Neural progenitor cell (in vitro differentiated cells): ENCODE measurements around the gene PI3. TPM values are rescaled to one million over a fixed set of nuclear protein-coding genes. Genes with fewer than 3 reads are reported as not detected.

Experiments
- DNase-seq: peaks from one replicate; pipeline ENCODE4 v3.0.0-alpha.2; 2016; ENCODE audit warnings: low spot score
- H2AFZ ChIP-seq: fragments of 200-600 bp; sonication (generic); replicated peaks from 2 replicates; pipeline ENCODE4 v1.6.1; 2016; ENCODE audit warnings: antibody characterized with exemption
- H3F3A ChIP-seq: fragments of 200-600 bp; sonication (generic); 2 replicates; pipeline ENCODE4 v1.6.1; 2016; ENCODE audit warnings: antibody characterized with exemption, low read depth
- H3K27ac ChIP-seq: fragments of 200-600 bp; sonication (generic); 2 replicates; pipeline ENCODE4 v1.5.1; 2016; ENCODE audit warnings: mild to moderate bottlenecking
- H3K27me3 ChIP-seq: fragments of 200-600 bp; sonication (generic); 2 replicates; pipeline ENCODE4 v1.6.1; 2016; ENCODE audit warnings: mild to moderate bottlenecking, moderate library complexity
- H3K36me3 ChIP-seq: fragments of 200-600 bp; sonication (generic); 2 replicates; pipeline ENCODE4 v1.5.1; 2016
- H3K4me1 ChIP-seq: fragments of 200-600 bp; sonication (generic); 2 replicates; pipeline ENCODE4 v1.6.1; 2016; ENCODE audit warnings: mixed run types
- H3K4me2 ChIP-seq: fragments of 200-600 bp; sonication (generic); 2 replicates; pipeline ENCODE4 v1.6.1; 2016
- H3K4me3 ChIP-seq: fragments of 200-600 bp; sonication (generic); 2 replicates; pipeline ENCODE4 v1.5.1; 2016
- H3K79me2 ChIP-seq: fragments of 200-600 bp; sonication (generic); 2 replicates; pipeline ENCODE4 v1.6.1; 2016; ENCODE audit warnings: low read depth
- H3K9ac ChIP-seq: fragments of 200-600 bp; sonication (generic); 2 replicates; pipeline ENCODE4 v1.6.1; 2016
- H3K9me3 ChIP-seq: fragments of 200-600 bp; sonication (generic); 2 replicates; pipeline ENCODE4 v1.5.1; 2016; ENCODE audit warnings: low read depth
- H4K20me1 ChIP-seq: fragments of 200-600 bp; sonication (generic); 2 replicates; pipeline ENCODE4 v1.6.1; 2016; ENCODE audit warnings: low read depth
- H3K27ac Mint-ChIP-seq: 3 replicates; pipeline ENCODE4 v1.8.0; 2021; ENCODE audit warnings: mixed read lengths
- H3K27me3 Mint-ChIP-seq: 2 replicates; pipeline ENCODE4 v1.8.0; 2022; ENCODE audit warnings: low read depth, mild to moderate bottlenecking, inconsistent platforms, moderate library complexity, mixed read lengths; ENCODE audit not compliant: insufficient read depth
- H3K36me3 Mint-ChIP-seq: 3 replicates; pipeline ENCODE4 v1.8.0; 2021; ENCODE audit warnings: mixed read lengths
- H3K4me1 Mint-ChIP-seq: 3 replicates; pipeline ENCODE4 v1.8.0; 2021; ENCODE audit warnings: mixed read lengths
- H3K4me3 Mint-ChIP-seq: 3 replicates; pipeline ENCODE4 v1.8.0; 2021; ENCODE audit warnings: mild to moderate bottlenecking, moderate library complexity, mixed read lengths
- H3K9me3 Mint-ChIP-seq: 3 replicates; pipeline ENCODE4 v1.8.0; 2020; ENCODE audit warnings: mixed read lengths
- EZH2 ChIP-seq: fragments of 200-600 bp; sonication (generic); IDR thresholded peaks from 2 replicates; pipeline ENCODE4 v1.6.1; 2017; ENCODE audit warnings: antibody characterized with exemption, mild to moderate bottlenecking, moderate library complexity
- EZH2phosphoT487 ChIP-seq: fragments of 200-600 bp; sonication (generic); IDR thresholded peaks from 2 replicates; pipeline ENCODE4 v1.6.1; 2017; ENCODE audit warnings: antibody characterized with exemption
- total RNA-seq: library from RNA; depleted of rRNA; stranded (reverse); fragments of >200 nt; gene quantifications from 2 replicates; pipeline ENCODE4 v1.2.3, GENCODE V29; 2015; ENCODE audit warnings: low replicate concordance
- TF ChIP-seq, protein P1 (sequence below): fragments of 200-600 bp; sonication (generic); IDR thresholded peaks from 2 replicates; pipeline ENCODE4 v1.5.1; 2017; ENCODE audit warnings: antibody characterized with exemption, mild to moderate bottlenecking

Gene PI3
- total RNA-seq, 1 donor from 2014 or later: not detected

DNA sequence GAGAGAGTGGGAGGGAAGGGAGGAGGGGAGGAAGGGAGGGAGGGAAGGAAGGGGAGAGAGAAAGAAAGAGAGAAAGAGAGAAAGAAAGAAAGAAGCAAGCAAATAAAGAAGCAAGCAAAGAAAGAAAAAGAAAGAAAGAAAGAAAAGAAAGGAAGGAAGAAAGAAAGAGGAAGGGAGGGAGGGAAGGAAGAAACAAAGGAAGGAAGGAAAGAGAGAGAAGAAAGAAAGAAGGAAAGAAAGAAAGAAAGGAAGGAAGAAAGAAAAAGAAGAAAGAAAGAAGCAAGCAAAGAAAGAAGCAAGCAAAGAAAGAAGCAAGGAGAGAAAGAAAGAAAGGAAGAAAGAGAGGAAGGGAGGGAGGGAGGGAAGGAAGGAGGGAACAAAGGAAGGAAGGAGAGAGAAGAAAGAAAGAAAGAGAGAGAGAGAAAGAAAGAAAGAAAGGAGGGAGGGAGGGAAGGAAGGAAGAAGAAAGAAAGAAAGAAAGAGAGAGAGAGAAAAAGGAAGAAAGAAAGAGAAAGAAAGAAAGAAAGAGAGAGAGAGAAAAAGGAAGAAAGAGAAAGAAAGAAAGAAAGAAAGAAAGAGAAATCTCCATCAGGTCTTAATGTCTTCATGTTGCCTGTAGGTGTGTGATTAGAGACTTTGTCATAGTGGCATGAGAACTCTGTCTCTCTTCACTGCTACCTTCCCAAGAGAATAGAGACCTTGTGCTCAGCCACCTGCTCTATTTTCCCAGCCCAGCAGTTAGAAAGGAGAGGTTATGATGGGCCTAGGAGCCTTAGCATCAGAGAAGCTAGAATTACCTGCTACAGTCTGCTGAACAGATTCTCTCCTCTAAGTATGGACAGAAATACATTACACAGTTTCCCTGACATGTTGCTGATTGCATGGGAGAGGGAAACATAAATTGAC is 37.1 kb downstream of the PI3 start:
- H3K36me3 Mint-ChIP-seq: no peaks in the 10 kb centered on the region
- TF ChIP-seq, protein P1, sequence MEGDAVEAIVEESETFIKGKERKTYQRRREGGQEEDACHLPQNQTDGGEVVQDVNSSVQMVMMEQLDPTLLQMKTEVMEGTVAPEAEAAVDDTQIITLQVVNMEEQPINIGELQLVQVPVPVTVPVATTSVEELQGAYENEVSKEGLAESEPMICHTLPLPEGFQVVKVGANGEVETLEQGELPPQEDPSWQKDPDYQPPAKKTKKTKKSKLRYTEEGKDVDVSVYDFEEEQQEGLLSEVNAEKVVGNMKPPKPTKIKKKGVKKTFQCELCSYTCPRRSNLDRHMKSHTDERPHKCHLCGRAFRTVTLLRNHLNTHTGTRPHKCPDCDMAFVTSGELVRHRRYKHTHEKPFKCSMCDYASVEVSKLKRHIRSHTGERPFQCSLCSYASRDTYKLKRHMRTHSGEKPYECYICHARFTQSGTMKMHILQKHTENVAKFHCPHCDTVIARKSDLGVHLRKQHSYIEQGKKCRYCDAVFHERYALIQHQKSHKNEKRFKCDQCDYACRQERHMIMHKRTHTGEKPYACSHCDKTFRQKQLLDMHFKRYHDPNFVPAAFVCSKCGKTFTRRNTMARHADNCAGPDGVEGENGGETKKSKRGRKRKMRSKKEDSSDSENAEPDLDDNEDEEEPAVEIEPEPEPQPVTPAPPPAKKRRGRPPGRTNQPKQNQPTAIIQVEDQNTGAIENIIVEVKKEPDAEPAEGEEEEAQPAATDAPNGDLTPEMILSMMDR: no peak

GRCh38 chr20:45212836-45213235 is 38.1 kb downstream of the PI3 start:
- H3K27ac Mint-ChIP-seq: no peak overlapping the region
- no peak overlapping the region for H3K4me3 Mint-ChIP-seq
- H3K9me3 ChIP-seq: no peaks in the 10 kb centered on the region
- H3K36me3 ChIP-seq: no peaks in the 10 kb centered on the region
- H3K4me1 ChIP-seq: no peaks in the 10 kb centered on the region
- peaks cover 2% of the 10 kb centered on the region for H3K27me3 Mint-ChIP-seq
- no peaks in the 10 kb centered on the region for H3K36me3 Mint-ChIP-seq
- DNase-seq: no peak
- H3K4me2 ChIP-seq: no peak overlapping the region
- H3K27me3 ChIP-seq: no peaks in the 10 kb centered on the region
- no peaks in the 10 kb centered on the region for H3F3A ChIP-seq
- H2AFZ ChIP-seq: no peak overlapping the region
- no peaks in the 10 kb centered on the region for H3K9me3 Mint-ChIP-seq
- H3K79me2 ChIP-seq: no peaks in the 10 kb centered on the region
- H3K4me3 ChIP-seq: no peak overlapping the region
- no peaks in the 10 kb centered on the region for H4K20me1 ChIP-seq
- H3K9ac ChIP-seq: no peak overlapping the region
- no peak overlapping the region for H3K27ac ChIP-seq
- no peaks in the 10 kb centered on the region for H3K4me1 Mint-ChIP-seq
- TF ChIP-seq, protein P1: no peak
- TF ChIP-seq EZH2phosphoT487: no peak
- TF ChIP-seq EZH2: no peak

More for the DNA sequence above, 37.1 kb downstream of the PI3 start:
- Mint-ChIP-seq H3K4me1 (peaks cover under 1% of the 10 kb centered on the region), H3K4me3 (no peak overlapping the region), H3K9me3 (no peaks in the 10 kb centered on the region), H3K27me3 (peaks cover 2% of the 10 kb centered on the region), H3K27ac (no peak overlapping the region)
- H3K9me3 ChIP-seq: no peaks in the 10 kb centered on the region
- H3K4me1 ChIP-seq: no peaks in the 10 kb centered on the region
- no peaks in the 10 kb centered on the region for H3K27me3 ChIP-seq
- no peak overlapping the region for H3K4me3 ChIP-seq
- no peak overlapping the region for H3K9ac ChIP-seq
- no peaks in the 10 kb centered on the region for H3F3A ChIP-seq
- no peaks in the 10 kb centered on the region for H3K79me2 ChIP-seq
- no peak for DNase-seq
- H4K20me1 ChIP-seq: no peaks in the 10 kb centered on the region
- no peak overlapping the region for H3K4me2 ChIP-seq
- no peak overlapping the region for H2AFZ ChIP-seq
- no peak overlapping the region for H3K27ac ChIP-seq
- no peaks in the 10 kb centered on the region for H3K36me3 ChIP-seq

DNA sequence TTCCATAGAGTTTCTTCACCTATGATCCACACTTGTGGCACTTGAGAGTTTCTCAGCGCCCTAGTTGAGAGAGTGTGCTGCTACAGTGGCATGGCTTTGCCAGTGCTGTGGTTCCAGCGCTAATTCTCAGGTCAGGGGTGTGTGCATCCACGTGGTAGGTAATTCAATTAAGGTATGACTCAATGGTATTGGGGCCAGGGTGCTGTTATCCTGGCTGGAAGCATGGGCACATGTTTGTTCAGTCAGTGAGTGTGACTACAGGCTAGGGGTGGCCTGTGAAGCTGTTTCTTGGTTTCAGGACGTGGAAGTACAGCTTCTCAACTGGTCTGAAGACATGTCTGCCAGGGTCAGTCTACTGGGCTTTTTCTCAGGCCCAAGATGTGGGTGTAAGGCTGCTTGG is 43.4 kb downstream of the PI3 start:
- H3K36me3 ChIP-seq: no peaks in the 10 kb centered on the region
- no peaks in the 10 kb centered on the region for H3K9me3 Mint-ChIP-seq
- H2AFZ ChIP-seq: no peak overlapping the region
- no peaks in the 10 kb centered on the region for H3K4me1 ChIP-seq
- no peaks in the 10 kb centered on the region for H3K4me1 Mint-ChIP-seq
- no peak overlapping the region for H3K27ac ChIP-seq
- H3K27me3 ChIP-seq: peaks cover 2% of the 10 kb centered on the region
- TF ChIP-seq EZH2: no peak
- H3F3A ChIP-seq: no peaks in the 10 kb centered on the region
- H3K27ac Mint-ChIP-seq: no peak overlapping the region
- H4K20me1 ChIP-seq: no peaks in the 10 kb centered on the region
- H3K27me3 Mint-ChIP-seq: no peaks in the 10 kb centered on the region
- H3K79me2 ChIP-seq: no peaks in the 10 kb centered on the region
- H3K4me3 Mint-ChIP-seq: no peak overlapping the region
- H3K4me3 ChIP-seq: no peak overlapping the region
- H3K9ac ChIP-seq: no peak overlapping the region
- H3K4me2 ChIP-seq: no peak overlapping the region
- DNase-seq: no peak
- H3K9me3 ChIP-seq: no peaks in the 10 kb centered on the region
- H3K36me3 Mint-ChIP-seq: no peaks in the 10 kb centered on the region

GRCh38 chr20:45218636-45219035 is 43.9 kb downstream of the PI3 start:
- TF ChIP-seq, protein P1: no peak
- no peak for TF ChIP-seq EZH2phosphoT487
- TF ChIP-seq EZH2: no peak
- Mint-ChIP-seq H3K36me3 (no peaks in the 10 kb centered on the region), H3K27ac (no peak overlapping the region), H3K4me3 (no peak overlapping the region), H3K27me3 (no peaks in the 10 kb centered on the region), H3K9me3 (no peaks in the 10 kb centered on the region), H3K4me1 (no peaks in the 10 kb centered on the region)
- Histone ChIP-seq H3K79me2 (no peaks in the 10 kb centered on the region), H3K4me2 (no peak overlapping the region), H3K4me3 (no peak overlapping the region), H3K9ac (no peak overlapping the region), H4K20me1 (no peaks in the 10 kb centered on the region), H3K9me3 (no peaks in the 10 kb centered on the region), H3K4me1 (no peaks in the 10 kb centered on the region), H3K36me3 (no peaks in the 10 kb centered on the region), H3K27ac (no peak overlapping the region), H3K27me3 (peaks cover 7% of the 10 kb centered on the region), H3F3A (no peaks in the 10 kb centered on the region), H2AFZ (no peak overlapping the region)
- no peak for DNase-seq
